Endodermal cell (in vitro differentiated cells): ENCODE measurements around the gene OR4E2. TPM values are rescaled to one million over a fixed set of nuclear protein-coding genes. Genes with fewer than 3 reads are reported as not detected.
A peak's percentile ranks its signal among the peaks of the same experiment; 100 is the strongest.

ENCODE experiments used
- DNase-seq: peaks from one replicate; pipeline ENCODE4 v3.0.0-alpha.2; 2017
- H3K27ac ChIP-seq: 2 replicates; pipeline ENCODE4 v1.5.1; 2013; ENCODE audit warnings: mild to moderate bottlenecking, low read depth, low read length, moderate library complexity
- H3K27me3 ChIP-seq: 2 replicates; pipeline ENCODE4 v1.6.1; 2013; ENCODE audit warnings: mild to moderate bottlenecking, low read length, moderate library complexity; ENCODE audit not compliant: insufficient read depth, control insufficient read depth, poor library complexity, severe bottlenecking
- H3K36me3 ChIP-seq: 2 replicates; pipeline ENCODE4 v1.7.0; 2013; ENCODE audit warnings: mild to moderate bottlenecking, low read length, moderate library complexity; ENCODE audit not compliant: control insufficient read depth, insufficient read depth
- H3K4me1 ChIP-seq: one replicate; pipeline ENCODE4 v1.7.0; 2013; ENCODE audit warnings: low read length; ENCODE audit not compliant: control insufficient read depth, insufficient read depth
- H3K4me3 ChIP-seq: 2 replicates; pipeline ENCODE4 v1.5.1; 2013; ENCODE audit warnings: mild to moderate bottlenecking, low read length, moderate library complexity
- H3K9ac ChIP-seq: 2 replicates; pipeline ENCODE4 v1.6.1; 2013; ENCODE audit warnings: mild to moderate bottlenecking, low read length, moderate library complexity; ENCODE audit not compliant: poor library complexity, severe bottlenecking; ENCODE audit errors: extremely low read depth
- H3K9me3 ChIP-seq: 2 replicates; pipeline ENCODE4 v1.6.1; 2013; ENCODE audit warnings: mild to moderate bottlenecking, low read length, moderate library complexity; ENCODE audit not compliant: control insufficient read depth
- H3K27ac Mint-ChIP-seq: 2 replicates; pipeline ENCODE4 v1.8.0; 2020; ENCODE audit warnings: mixed read lengths
- H3K27me3 Mint-ChIP-seq: 2 replicates; pipeline ENCODE4 v1.8.0; 2021; ENCODE audit warnings: mild to moderate bottlenecking, mixed read lengths; ENCODE audit not compliant: insufficient read depth
- H3K36me3 Mint-ChIP-seq: 2 replicates; pipeline ENCODE4 v1.8.0; 2020; ENCODE audit warnings: low read depth, mixed read lengths
- H3K4me1 Mint-ChIP-seq: 2 replicates; pipeline ENCODE4 v1.8.0; 2020; ENCODE audit warnings: mixed read lengths
- H3K4me3 Mint-ChIP-seq: 2 replicates; pipeline ENCODE4 v1.8.0; 2020; ENCODE audit warnings: mild to moderate bottlenecking, moderate library complexity, mixed read lengths
- H3K9me3 Mint-ChIP-seq: 2 replicates; pipeline ENCODE4 v1.8.0; 2020; ENCODE audit warnings: mild to moderate bottlenecking, mixed read lengths
- WGBS, 2 experiments: methylation state at CpG; one replicate each; pipeline versions ENCODE4 v1.1.5 to v1.1.7; 2013; ENCODE audit warnings: missing lambda C conversion rate in 2 of 2, mixed read lengths in 1 of 2; ENCODE audit not compliant: insufficient coverage in 1 of 2, insufficient read length in 1 of 2; 5-methylcytosine and 5-hydroxymethylcytosine counted together
- long read RNA-seq, 4 experiments: library from polyadenylated mRNA in 2 of 4; library from RNA in 1 of 4; library from capped mRNA in 1 of 4; stranded (forward) in 3 of 4; unstranded in 1 of 4; transcript quantifications; one replicate each; pipeline ENCODE4 v2.0.0, GENCODE V29; 2020 to 2021; ENCODE audit warnings: inconsistent platforms in 1 of 4
- polyA plus RNA-seq, 2 experiments: library from polyadenylated mRNA; stranded (reverse); fragments of 50-300 nt; gene quantifications; one replicate each; pipeline ENCODE4 v1.2.3, GENCODE V29; 2013
- total RNA-seq, 2 donors: library from RNA; stranded (reverse); fragmentation: NEBNext Ultra II Directional in 1 of 2; extraction: Animal tissue kit (Norgen Biotek cat#: 25700) in 1 of 2; gene quantifications; 2 replicates in 1 of 2; 3 replicates in 1 of 2; pipeline ENCODE4 v1.2.1, GENCODE V29; 2021
- TF ChIP-seq, protein P1 (sequence below): fragments of 200-600 bp; sonication (generic); conservative IDR thresholded peaks from 2 replicates; pipeline ENCODE4 v1.5.0; 2021; ENCODE audit warnings: antibody characterized with exemption, mild to moderate bottlenecking

The OR4E2 gene, protein sequence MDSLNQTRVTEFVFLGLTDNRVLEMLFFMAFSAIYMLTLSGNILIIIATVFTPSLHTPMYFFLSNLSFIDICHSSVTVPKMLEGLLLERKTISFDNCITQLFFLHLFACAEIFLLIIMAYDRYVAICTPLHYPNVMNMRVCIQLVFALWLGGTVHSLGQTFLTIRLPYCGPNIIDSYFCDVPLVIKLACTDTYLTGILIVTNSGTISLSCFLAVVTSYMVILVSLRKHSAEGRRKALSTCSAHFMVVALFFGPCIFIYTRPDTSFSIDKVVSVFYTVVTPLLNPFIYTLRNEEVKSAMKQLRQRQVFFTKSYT
- not detected for total RNA-seq
- not detected for polyA plus RNA-seq (2013, experiment 1 of 2)
- not detected for polyA plus RNA-seq (2013, experiment 2 of 2)
- long read RNA-seq, experiment 1 = 0 reads
- long read RNA-seq, experiment 2 = 0 reads
- long read RNA-seq, experiment 3 = 0 reads
- long read RNA-seq, experiment 4 = 0 reads

GRCh38 chr14:21653331-21653885 is at the start of gene OR4E2:
OR4E2 (plus strand) TSS chr14:21653835; CDS start chr14:21665083, 11,248 bp downstream.
- H3K27me3 ChIP-seq = no peaks in the 10 kb centered on the region
- Mint-ChIP-seq H3K36me3 (no peaks in the 10 kb centered on the region), H3K9me3 (no peaks in the 10 kb centered on the region), H3K4me3 (no peak within 1 kb of the TSS), H3K27me3 (peaks cover 2% of the 10 kb centered on the region), H3K27ac (no peak within 1 kb of the TSS), H3K4me1 (peaks cover 4% of the 10 kb centered on the region)
- 89 to 95% methylated on average over 2 of the region's 2 CpGs for WGBS, 2 experiments
- H3K4me1 ChIP-seq = no peaks in the 10 kb centered on the region
- H3K9me3 ChIP-seq = no peaks in the 10 kb centered on the region
- H3K27ac ChIP-seq = no peak within 1 kb of the TSS
- no peak for DNase-seq
- H3K9ac ChIP-seq = no peak within 1 kb of the TSS
- no peaks in the 10 kb centered on the region for H3K36me3 ChIP-seq
- TF ChIP-seq, protein P1, sequence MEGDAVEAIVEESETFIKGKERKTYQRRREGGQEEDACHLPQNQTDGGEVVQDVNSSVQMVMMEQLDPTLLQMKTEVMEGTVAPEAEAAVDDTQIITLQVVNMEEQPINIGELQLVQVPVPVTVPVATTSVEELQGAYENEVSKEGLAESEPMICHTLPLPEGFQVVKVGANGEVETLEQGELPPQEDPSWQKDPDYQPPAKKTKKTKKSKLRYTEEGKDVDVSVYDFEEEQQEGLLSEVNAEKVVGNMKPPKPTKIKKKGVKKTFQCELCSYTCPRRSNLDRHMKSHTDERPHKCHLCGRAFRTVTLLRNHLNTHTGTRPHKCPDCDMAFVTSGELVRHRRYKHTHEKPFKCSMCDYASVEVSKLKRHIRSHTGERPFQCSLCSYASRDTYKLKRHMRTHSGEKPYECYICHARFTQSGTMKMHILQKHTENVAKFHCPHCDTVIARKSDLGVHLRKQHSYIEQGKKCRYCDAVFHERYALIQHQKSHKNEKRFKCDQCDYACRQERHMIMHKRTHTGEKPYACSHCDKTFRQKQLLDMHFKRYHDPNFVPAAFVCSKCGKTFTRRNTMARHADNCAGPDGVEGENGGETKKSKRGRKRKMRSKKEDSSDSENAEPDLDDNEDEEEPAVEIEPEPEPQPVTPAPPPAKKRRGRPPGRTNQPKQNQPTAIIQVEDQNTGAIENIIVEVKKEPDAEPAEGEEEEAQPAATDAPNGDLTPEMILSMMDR = no peak
- H3K4me3 ChIP-seq = no peak within 1 kb of the TSS

GRCh38 chr14:21612324-21612723 is 41.3 kb upstream of the OR4E2 start:
- H3K9me3 Mint-ChIP-seq = peaks cover 6% of the 10 kb centered on the region
- Histone ChIP-seq H3K27me3 (no peaks in the 10 kb centered on the region), H3K4me3 (no peak overlapping the region), H3K36me3 (no peaks in the 10 kb centered on the region), H3K9me3 (no peaks in the 10 kb centered on the region), H3K9ac (no peak overlapping the region), H3K27ac (no peak overlapping the region), H3K4me1 (no peaks in the 10 kb centered on the region)
- WGBS, 2 experiments = 71 to 87% methylated on average over 3 to 6 of the region's 6 CpGs
- H3K27me3 Mint-ChIP-seq = no peaks in the 10 kb centered on the region
- H3K4me3 Mint-ChIP-seq = no peak overlapping the region
- H3K36me3 Mint-ChIP-seq = no peaks in the 10 kb centered on the region
- H3K27ac Mint-ChIP-seq = no peak overlapping the region
- DNase-seq = no peak
- TF ChIP-seq, protein P1 = peak; percentile 44
- peaks cover 12% of the 10 kb centered on the region for H3K4me1 Mint-ChIP-seq

DNA sequence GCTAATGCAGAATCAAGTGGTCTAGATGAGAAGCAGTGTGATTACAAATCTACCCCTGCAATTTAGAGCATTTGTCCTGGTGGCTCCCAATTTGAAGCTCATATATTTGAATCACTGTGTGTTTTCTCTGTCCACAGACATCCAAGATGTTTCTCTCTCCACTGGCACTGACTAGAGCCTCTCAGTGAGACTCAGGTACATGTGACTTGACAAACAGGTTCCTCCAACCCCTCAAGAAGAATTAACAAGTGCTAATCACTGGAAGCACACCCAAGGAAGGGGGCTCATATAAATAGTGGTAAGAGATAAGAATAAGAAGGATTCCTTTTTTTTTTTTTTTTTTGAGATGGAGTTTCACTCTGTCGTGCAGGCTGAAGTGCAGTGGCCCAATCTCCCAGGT is 39.4 kb upstream of the OR4E2 start:
- DNase-seq = peak; percentile 53
- Histone ChIP-seq H3K9ac (no peak overlapping the region), H3K9me3 (no peaks in the 10 kb centered on the region), H3K4me1 (no peaks in the 10 kb centered on the region), H3K36me3 (no peaks in the 10 kb centered on the region), H3K27me3 (no peaks in the 10 kb centered on the region), H3K27ac (no peak overlapping the region), H3K4me3 (no peak overlapping the region)
- Mint-ChIP-seq H3K36me3 (no peaks in the 10 kb centered on the region), H3K27me3 (no peaks in the 10 kb centered on the region), H3K4me1 (peaks cover 22% of the 10 kb centered on the region), H3K9me3 (peaks cover 6% of the 10 kb centered on the region), H3K27ac (no peak overlapping the region), H3K4me3 (no peak overlapping the region)
- WGBS, 2 experiments = 75% methylated on average over 1 of the region's 1 CpG; no CpG with 5 or more reads in 1 of the 2 experiments
- TF ChIP-seq, protein P1 = no peak
